ENCODE results near the gene TDRKH. TPM values are rescaled to one million over a fixed set of nuclear protein-coding genes. Genes with fewer than 3 reads are reported as not detected.

The TDRKH gene
- total and polyA plus RNA-seq, 2 of the 13 experiments (the other 11 are each of a cell fraction or from before 2014, with no cell fraction given): 3.9 to 5.4 TPM

GRCh38 chr1:151817353-151817730 lies 27.0 kb upstream of the TDRKH start (continued):
- no peak for TF ChIP-seq HNF4A (CRISPR knock-in tag; IDR thresholded peaks at IDR 0.05)
- no peak for TF ChIP-seq ZNF678 (CRISPR knock-in tag; IDR thresholded peaks at IDR 0.05)
- TF ChIP-seq LBX2 (CRISPR knock-in tag; IDR thresholded peaks at IDR 0.05; ENCODE audit: borderline replicate concordance): no peak

GRCh38 chr1:151816548-151817352 lies 26.4 kb upstream of the TDRKH start:
- H3K4me2 ChIP-seq (ENCODE audit: low read depth, low read length): no peak overlapping the region
- H3K27me3 ChIP-seq (ENCODE audit: control insufficient read depth in 1 of 2, insufficient read depth in 2 of 2, low read length in 2 of 2): no peaks in the 10 kb centered on the region
- no peak overlapping the region for H3K27ac ChIP-seq (ENCODE audit: extremely low read length, insufficient read depth, low read length)
- H3K4me1 ChIP-seq (ENCODE audit: insufficient read depth, low read length): no peaks in the 10 kb centered on the region
- no peak overlapping the region for H3K4me3 ChIP-seq (replicated peaks in 1 of 3; ENCODE audit: insufficient read depth in 1 of 3, low read depth in 2 of 3, low read length in 3 of 3)
- DNase-seq (ENCODE audit: low spot score) (no peak), FAIRE-seq (no peak), ATAC-seq (no peak)
- in situ Hi-C loops (cut with HindIII; ENCODE audit: extremely low pct_ligation_motif_present, low pct_unique_long_range_greater_than_20kb): no loop called here
- intact Hi-C loops (cut with micrococcal nuclease; ENCODE audit: unreplicated experiment): no loop called here
- no peak overlapping the region for H2AFZ ChIP-seq (ENCODE audit: low read length)
- H4K20me1 ChIP-seq (ENCODE audit: insufficient read depth, low read length): no peaks in the 10 kb centered on the region
- no peaks in the 10 kb centered on the region for H3K36me3 ChIP-seq (replicated peaks in 1 of 2; ENCODE audit: control insufficient read depth in 1 of 2, insufficient read depth in 2 of 2, low read length in 2 of 2)
- BruUV-seq (replicated peaks): no TSS peak
- H3K79me2 ChIP-seq (ENCODE audit: insufficient read depth, low read length): no peaks in the 10 kb centered on the region
- 80% methylated on average over 25 of the region's 26 CpGs for WGBS (ENCODE audit: low lambda C conversion rate)
- ChIA-PET POLR2A (no interaction called here), CTCF (ENCODE audit: low intra/inter-chr PET ratio, low total read pairs) (no interaction called here)
- no peaks in the 10 kb centered on the region for H3K9me3 ChIP-seq (ENCODE audit: low read length)
- no peak overlapping the region for H3K9ac ChIP-seq (ENCODE audit: insufficient read depth, low read depth, low read length)
- no peak for TF ChIP-seq PBX3 (CRISPR knock-in tag; IDR thresholded peaks at IDR 0.05; ENCODE audit: borderline replicate concordance)
- TF ChIP-seq GPN1 (CRISPR knock-in tag; IDR thresholded peaks at IDR 0.05; ENCODE audit: borderline replicate concordance): no peak
- no peak for TF ChIP-seq NFAT5 (CRISPR knock-in tag; IDR thresholded peaks at IDR 0.05)
- no peak for TF ChIP-seq MTA1 (CRISPR knock-in tag; IDR thresholded peaks at IDR 0.05; ENCODE audit: borderline replicate concordance)
- TF ChIP-seq ARID2 (CRISPR knock-in tag; IDR thresholded peaks at IDR 0.05; ENCODE audit: borderline replicate concordance): no peak
- TF ChIP-seq CC2D1A (CRISPR knock-in tag; IDR thresholded peaks at IDR 0.05): no peak
- no peak for TF ChIP-seq NFE2L1 (CRISPR knock-in tag; IDR thresholded peaks at IDR 0.05; ENCODE audit: borderline replicate concordance)
- TF ChIP-seq KMT2A (CRISPR knock-in tag; IDR thresholded peaks at IDR 0.05): no peak
- no peak for TF ChIP-seq ZNF770 (CRISPR knock-in tag; IDR thresholded peaks at IDR 0.05)
- no peak for TF ChIP-seq ZNF7 (CRISPR knock-in tag; IDR thresholded peaks at IDR 0.05)
- TF ChIP-seq TBP (CRISPR knock-in tag; IDR thresholded peaks at IDR 0.05): no peak
